ENCODE results near the gene KCND3. TPM values are rescaled to one million over a fixed set of nuclear protein-coding genes. Genes with fewer than 3 reads are reported as not detected.

KCND3 gene
- total RNA-seq, 1 donor from 2014 or later = 0.15 TPM

DNA sequence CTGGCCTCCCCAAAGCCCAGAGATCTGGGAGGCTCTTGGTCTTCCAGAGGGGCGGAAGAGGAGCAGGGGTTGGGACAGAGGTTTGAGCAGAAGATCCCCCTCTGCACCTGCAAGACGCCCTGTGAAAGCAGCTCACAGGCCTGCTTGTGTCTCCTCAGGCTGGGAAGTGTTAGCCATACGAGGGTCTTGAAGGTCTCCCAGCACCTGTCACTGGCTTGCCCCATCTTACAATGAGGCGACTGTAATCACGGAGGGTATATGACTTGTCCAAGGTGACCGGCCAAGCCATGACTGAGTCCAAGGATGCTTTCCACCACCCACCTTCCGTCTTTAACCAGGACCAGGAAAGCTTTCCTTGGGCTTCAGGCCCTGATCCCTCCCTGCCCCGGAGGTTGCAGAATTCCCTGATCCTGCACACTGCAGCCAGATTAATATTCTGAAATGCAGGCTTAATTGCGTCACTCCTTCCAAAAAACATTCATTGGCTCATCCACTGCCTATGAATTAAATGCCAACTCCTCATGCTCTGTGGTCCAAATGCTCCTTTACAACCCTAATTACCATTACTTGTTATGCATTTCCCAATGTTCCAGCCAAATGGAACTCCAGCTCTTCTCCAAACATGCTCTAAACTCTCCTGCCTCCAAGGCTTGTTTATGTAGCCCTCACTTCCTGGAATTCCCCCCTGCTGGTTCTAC is 169.8 kb downstream of the KCND3 start:
- Mint-ChIP-seq H3K27ac (ENCODE audit: unreplicated experiment) (no peak overlapping the region), H3K9me3 (ENCODE audit: unreplicated experiment) (no peaks in the 10 kb centered on the region), H3K27me3 (ENCODE audit: unreplicated experiment) (peaks cover 6% of the 10 kb centered on the region), H3K4me3 (ENCODE audit: unreplicated experiment) (no peak overlapping the region), H3K36me3 (ENCODE audit: low read depth, unreplicated experiment) (no peaks in the 10 kb centered on the region), H3K4me1 (ENCODE audit: unreplicated experiment) (no peaks in the 10 kb centered on the region)
- TF ChIP-seq CTCF (IDR thresholded peaks at IDR 0.05; ENCODE audit: unreplicated experiment) = no peak
- no peak for DNase-seq (ENCODE audit: low spot score)

DNA sequence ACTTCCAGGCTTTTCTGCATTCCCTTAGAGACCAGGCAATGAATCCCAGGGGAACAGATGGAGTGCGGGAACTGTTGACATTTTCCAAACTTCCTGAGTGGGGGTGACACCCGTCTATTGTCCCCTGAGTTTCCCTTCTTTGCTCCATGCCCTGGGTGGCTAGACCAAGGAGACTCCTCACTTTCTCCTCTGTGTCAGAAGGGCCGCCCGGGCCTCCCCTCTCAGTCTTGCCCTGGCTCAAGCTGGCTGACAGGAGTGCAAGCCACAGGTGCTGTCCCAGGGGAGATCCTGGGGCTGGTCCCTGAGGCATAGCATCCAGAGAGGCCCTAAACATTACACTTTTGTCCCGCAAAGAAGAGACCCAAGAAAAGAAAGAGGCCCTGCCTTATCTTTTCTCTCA is 170.9 kb downstream of the KCND3 start:
- no peaks in the 10 kb centered on the region for H3K9me3 Mint-ChIP-seq (ENCODE audit: unreplicated experiment)
- no peak overlapping the region for H3K27ac Mint-ChIP-seq (ENCODE audit: unreplicated experiment)
- no peak for TF ChIP-seq CTCF (IDR thresholded peaks at IDR 0.05; ENCODE audit: unreplicated experiment)
- no peak overlapping the region for H3K4me3 Mint-ChIP-seq (ENCODE audit: unreplicated experiment)
- peaks cover 6% of the 10 kb centered on the region for H3K27me3 Mint-ChIP-seq (ENCODE audit: unreplicated experiment)
- DNase-seq (ENCODE audit: low spot score) = no peak
- no peaks in the 10 kb centered on the region for H3K36me3 Mint-ChIP-seq (ENCODE audit: low read depth, unreplicated experiment)
- no peaks in the 10 kb centered on the region for H3K4me1 Mint-ChIP-seq (ENCODE audit: unreplicated experiment)

DNA sequence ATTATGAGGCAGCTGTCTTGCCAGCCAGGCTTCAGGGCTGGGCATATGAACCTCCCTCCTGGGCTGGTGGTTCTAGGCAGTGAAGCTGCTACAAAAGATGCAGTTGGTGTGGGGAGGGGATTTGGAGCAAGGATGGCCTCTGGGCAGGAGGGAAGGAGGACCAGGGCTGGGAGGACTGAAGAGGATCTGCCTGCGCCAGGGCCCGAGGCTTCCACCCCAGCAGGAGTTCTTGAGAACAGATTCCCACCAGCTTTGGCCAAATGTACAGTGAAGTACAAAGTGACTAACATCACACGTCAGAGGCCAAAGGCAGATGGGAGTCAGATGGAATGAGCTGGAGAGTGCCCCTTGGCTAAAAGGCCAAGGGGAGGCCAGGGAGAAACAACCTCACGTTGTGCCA is 171.4 kb downstream of the KCND3 start:
- no peak overlapping the region for H3K4me3 Mint-ChIP-seq (ENCODE audit: unreplicated experiment)
- H3K4me1 Mint-ChIP-seq (ENCODE audit: unreplicated experiment) = no peaks in the 10 kb centered on the region
- DNase-seq (ENCODE audit: low spot score) = no peak
- no peaks in the 10 kb centered on the region for H3K36me3 Mint-ChIP-seq (ENCODE audit: low read depth, unreplicated experiment)
- peaks cover 6% of the 10 kb centered on the region for H3K27me3 Mint-ChIP-seq (ENCODE audit: unreplicated experiment)
- no peaks in the 10 kb centered on the region for H3K9me3 Mint-ChIP-seq (ENCODE audit: unreplicated experiment)
- TF ChIP-seq CTCF (IDR thresholded peaks at IDR 0.05; ENCODE audit: unreplicated experiment) = no peak
- H3K27ac Mint-ChIP-seq (ENCODE audit: unreplicated experiment) = no peak overlapping the region

- H3K36me3 Mint-ChIP-seq (ENCODE audit: low read depth, unreplicated experiment) = no peaks in the 10 kb centered on the region
- no peaks in the 10 kb centered on the region for H3K4me1 Mint-ChIP-seq (ENCODE audit: unreplicated experiment)
- no peak for DNase-seq (ENCODE audit: low spot score)
- peaks cover 4% of the 10 kb centered on the region for H3K27me3 Mint-ChIP-seq (ENCODE audit: unreplicated experiment)
- no peak overlapping the region for H3K27ac Mint-ChIP-seq (ENCODE audit: unreplicated experiment)
- no peak for TF ChIP-seq CTCF (IDR thresholded peaks at IDR 0.05; ENCODE audit: unreplicated experiment)
- H3K4me3 Mint-ChIP-seq (ENCODE audit: unreplicated experiment) = no peak overlapping the region
- no peaks in the 10 kb centered on the region for H3K9me3 Mint-ChIP-seq (ENCODE audit: unreplicated experiment)
These were observed 174.8 kb downstream of the KCND3 start for GRCh38 chr1:111814642-111815041.

DNA sequence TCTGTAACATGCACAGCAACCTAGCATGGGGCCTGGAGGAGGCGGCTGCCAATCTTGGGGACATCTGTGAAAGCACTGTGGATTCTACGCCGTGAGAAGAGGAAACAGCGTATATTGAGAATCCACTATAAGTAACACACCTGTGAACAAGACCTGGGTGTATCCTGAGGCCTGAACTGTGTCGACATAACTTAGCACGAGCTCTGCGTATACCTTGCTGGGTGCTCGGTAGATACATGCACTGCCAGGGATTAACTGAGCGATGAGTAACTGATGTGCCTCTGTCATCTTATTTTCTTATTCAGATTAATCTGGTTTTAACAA is 175.2 kb downstream of the KCND3 start:
- no peak for TF ChIP-seq CTCF (IDR thresholded peaks at IDR 0.05; ENCODE audit: unreplicated experiment)
- Mint-ChIP-seq H3K27me3 (ENCODE audit: unreplicated experiment) (peaks cover 4% of the 10 kb centered on the region), H3K4me1 (ENCODE audit: unreplicated experiment) (no peaks in the 10 kb centered on the region), H3K4me3 (ENCODE audit: unreplicated experiment) (no peak overlapping the region), H3K36me3 (ENCODE audit: low read depth, unreplicated experiment) (no peaks in the 10 kb centered on the region), H3K9me3 (ENCODE audit: unreplicated experiment) (no peaks in the 10 kb centered on the region), H3K27ac (ENCODE audit: unreplicated experiment) (no peak overlapping the region)
- no peak for DNase-seq (ENCODE audit: low spot score)
